HG03571 (cell line): ENCODE data around the gene OR1K1.
"Not testable (repeated sequence)": the region's sequence is repeated elsewhere in the genome, so short reads cannot be mapped to it uniquely, and the experiment has no call there.

Source experiments
- ATAC-seq: cut with Tn5 transposase; IDR thresholded peaks from one replicate; pipeline ENCODE4 v1.9.1; 2021; ENCODE audit not compliant: unreplicated experiment

The OR1K1 gene

DNA sequence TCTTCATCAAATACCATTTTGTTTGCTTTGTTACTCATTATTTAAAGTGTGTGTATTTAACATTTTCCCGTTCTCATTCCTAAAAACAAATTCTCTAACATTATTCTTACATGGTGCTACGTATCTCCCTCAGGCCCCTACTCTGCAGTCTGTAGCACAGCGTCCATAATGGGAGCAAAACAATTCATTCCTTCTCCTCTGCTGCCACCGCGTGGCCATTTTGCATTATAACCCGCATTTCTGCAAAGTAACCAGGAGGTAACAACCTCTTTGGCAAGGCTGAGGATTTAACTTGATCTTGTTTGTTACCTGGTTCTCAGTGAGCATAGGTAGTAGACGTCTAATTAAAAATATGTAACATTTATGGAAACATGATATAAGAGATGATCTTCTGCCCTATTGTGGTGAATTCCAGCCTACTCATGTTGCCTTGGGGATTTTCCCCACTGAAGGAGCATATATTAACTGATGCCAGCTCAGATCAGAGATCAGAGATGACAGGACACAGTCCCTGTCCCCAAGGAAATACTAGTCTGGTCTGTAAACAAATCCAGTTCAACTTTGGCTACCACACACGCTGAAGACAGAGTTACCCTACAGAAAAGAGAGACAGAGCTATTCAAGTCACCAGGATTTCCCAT lies 10.5 kb downstream of the OR1K1 start:
- peak; percentile 80 for ATAC-seq

DNA sequence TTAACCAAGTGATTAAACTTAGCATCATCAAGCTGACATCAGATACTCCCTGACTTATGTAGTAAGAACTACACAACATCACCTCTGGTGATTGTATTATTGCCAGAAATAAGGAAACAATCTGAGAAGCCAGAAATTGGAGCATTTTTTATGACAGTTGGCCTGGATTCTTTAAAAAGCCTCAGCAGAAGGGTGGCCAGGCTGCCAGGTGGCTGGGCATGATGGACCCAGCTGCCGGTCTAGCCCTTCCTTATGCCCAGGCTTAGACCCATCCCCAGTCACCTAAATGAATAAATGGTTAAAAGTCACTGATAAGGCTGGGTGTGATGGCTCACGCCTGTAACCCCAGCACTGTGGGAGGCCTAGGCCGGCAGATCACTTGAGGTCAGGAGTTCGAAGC lies 12.8 kb downstream of the OR1K1 start:
- ATAC-seq, result no peak

DNA sequence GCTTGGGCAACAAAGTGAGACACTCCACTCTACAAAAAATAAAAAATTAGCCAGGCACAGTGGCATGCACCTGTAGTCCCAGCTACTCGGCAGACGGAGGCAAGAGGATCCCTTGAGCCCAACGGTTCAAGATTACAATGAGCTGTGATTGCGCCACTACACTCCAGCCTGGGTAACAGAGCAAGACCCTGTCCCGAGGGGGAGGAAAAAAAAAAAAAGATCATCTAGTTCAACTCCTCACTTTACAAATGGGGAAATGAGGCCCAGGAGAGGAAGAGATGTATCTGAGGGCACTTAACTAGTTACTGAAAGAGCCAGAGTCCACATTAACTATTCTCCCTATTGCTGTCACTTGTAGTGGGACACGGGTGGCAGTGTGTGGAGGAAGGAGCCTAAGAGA lies 14.6 kb downstream of the OR1K1 start:
- no peak for ATAC-seq

DNA sequence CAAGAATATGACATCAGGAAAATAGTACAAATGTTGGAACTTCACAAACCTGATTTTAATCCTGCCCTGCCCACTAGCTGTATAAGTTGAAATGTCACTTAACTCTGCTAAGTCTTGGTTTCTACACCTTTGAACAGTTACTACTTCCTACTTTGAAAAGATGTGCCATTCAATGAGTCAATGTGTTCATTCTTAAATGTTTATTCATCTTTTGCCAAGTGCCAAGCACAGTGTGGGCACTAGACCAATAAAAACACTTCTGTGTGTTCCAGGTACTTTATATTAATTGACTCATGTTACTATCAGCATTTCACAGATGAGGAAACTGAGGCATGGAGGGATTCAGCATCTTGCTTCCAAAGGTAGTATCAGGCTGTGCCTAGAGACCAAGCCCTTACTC lies 15.6 kb downstream of the OR1K1 start:
- no peak for ATAC-seq

DNA sequence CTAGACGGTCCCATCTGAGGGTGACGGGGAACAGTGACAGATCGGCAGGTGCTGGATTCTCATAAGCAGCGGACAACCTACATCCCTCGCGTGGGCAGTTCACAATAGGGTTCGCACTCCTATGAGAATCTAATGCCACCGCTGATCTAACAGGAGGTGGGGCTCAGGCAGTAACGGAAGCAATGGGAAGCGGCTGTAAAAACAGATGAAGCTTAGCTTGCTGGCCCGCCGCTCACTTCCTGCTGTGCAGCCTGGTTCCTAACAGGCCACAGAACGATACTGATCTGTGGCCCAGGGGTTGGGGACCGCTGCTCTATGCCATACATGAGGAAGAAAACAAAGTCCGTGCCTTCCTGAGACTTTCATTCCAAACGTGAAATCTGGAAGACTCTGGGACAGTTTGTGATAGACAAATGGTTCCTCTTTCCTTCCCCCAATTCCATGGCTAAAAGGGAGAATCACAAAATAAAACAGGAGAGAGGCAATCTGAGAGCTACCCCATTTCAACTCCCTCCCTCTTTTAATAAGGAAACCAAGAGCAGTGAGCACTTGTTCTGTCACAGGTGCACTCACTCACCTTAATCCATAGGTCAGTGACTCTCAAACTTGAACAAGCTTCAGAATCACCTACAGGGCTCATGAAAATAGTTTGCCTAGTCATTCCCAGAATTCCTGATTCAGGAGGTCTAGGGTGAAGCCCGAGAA lies 16.4 kb downstream of the OR1K1 start:
- ATAC-seq, result no peak

DNA sequence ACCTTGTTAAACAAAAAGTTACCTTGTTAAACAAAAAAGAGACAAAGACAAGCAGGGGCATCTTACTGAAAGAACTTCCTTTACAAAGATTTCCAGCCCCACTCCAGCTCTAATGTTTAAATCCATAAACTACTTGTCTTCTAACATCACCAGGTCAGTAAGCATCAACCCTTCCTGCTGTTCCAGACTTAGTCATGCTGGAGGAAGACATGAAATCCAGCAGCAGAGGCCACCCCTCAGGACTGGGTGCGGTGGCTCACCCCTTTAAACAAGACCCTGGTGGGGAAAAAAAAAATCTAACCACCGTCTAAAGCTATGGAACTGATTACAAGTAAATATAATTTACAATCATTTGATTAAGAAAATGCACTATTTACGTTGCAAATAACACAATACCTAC lies 19.4 kb downstream of the OR1K1 start:
- no peak for ATAC-seq

DNA sequence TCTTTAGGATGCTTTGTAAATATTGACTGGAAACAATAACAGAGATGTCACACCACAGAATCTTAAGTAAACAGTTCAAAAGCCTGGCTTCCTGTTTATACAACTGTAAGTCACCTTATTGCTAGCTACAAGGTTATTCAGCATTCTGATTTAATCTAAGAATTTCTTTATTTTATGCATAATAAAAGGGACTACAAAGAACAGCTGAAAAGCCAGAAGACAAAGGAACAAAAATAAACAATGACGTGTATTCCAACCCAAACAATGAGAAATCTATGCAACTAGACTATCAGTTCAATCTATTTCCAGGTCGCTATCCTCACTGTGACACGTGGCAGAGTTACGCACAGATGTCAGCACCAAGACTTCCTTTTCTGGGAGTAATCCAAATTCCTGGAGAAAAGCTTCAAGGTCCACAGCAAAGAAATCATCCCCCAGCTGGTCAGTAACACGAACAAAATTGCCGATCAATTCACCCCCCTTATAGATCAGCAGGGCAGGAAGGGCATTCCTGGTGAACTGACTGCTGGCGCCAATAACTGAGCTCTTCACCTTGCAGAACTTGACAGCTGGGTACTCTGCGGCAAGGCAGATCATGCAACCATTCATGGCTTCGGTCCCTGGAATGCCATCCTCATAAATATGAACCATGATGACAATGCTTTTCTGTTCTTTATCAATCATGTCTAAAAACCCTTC lies 20.0 kb downstream of the OR1K1 start:
- no peak for ATAC-seq

DNA sequence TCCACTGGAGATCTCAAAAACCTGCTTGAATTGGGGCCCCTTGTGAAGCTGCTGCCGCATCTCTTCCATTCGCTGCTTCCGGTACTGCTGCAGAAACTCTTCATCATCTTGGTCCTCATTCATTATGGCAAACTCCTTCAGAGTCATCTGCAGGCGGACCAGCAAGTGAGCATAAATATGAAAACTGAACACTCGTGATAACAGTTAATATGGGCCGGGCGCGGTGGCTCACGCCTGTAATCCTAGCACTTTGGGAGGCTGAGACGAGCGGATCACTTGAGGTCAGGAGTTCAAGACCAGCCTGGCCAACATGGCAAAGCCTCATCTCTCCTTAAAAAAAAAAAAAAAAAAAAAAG lies 20.5 kb downstream of the OR1K1 start:
- no peak for ATAC-seq

DNA sequence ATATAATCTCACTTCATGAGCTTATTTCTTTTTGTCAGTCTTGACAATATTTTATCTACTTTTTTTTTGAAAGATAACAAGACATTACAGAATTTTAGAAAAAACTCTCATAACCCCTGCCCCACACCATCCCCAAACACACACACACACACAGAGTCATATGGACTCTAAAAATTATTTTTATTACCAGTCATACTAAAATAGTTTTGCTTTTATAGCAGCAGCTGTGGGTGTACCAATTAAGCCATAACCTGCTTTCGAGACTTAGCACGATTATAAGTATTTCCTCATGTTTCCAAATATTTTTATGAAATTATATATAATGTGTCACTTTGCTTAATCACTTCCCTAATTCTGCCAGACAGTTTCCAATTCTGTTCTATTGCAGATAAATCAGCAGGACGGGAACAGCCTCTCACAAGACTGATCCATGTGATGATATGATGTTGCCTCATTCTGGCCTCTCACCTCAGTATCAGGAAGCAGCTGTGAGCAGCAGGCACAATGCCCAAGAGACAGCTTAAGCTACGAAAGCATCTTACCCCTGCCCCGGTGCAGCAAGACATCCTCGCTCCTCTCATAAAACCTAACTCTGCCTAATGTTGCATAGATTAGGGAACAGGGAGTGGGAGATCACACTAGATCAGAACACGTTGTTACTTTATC lies 21.5 kb downstream of the OR1K1 start:
- ATAC-seq, result no peak

DNA sequence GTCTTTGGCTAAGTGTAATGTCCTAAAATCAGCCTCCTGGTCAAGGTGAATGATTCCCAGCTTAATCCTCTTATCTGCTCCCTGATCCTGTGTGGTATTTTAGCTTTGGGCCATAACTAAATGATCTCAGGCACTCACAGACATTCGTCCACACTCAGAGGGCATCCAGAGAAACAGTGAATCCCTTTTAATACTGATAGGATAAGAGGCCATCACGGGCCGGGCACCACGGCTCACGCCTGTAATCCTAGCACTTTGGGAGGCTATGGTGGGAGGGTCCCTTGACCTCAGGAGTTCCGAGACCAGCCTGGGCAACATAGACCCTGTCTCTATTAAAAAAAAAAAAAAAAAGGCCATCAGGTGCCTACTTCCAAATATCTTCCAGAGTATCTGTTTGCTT lies 22.1 kb downstream of the OR1K1 start:
- ATAC-seq, result no peak

DNA sequence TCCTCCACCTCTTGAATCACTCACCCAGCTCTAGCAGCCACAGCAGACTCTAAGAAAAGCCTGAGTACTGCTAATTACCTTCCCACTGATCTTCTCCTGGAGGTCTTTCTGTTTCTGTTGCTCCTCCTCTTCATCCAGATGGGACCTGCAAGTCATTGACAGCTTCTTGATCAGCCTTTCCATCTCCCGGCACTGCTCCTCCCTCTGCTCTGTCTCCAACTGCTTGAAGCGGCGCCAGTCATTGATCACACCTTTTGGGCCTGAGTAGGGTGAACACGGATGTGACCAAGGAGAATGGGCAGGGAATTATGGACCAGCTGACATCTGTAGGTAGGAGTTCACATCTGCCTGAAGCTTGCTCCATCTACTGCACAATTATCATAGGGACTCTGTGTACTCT lies 23.0 kb downstream of the OR1K1 start:
- no peak for ATAC-seq

DNA sequence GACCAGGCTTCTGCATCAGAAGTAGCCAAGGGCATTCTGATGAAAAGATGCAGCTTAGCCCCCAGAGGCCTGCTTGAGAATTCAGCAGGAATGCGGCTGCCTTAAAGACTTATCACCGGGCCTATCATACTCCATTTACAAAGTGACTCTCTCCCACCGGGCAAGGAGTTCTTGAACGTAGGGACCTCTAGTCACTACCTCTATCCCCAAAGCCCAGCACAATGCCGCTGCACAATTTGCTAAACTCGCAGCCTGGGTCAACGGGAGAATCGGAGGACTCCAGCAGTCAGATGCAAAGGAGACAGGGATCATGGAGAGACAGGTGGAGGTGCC lies 27.8 kb downstream of the OR1K1 start:
- peak; percentile 15 for ATAC-seq

DNA sequence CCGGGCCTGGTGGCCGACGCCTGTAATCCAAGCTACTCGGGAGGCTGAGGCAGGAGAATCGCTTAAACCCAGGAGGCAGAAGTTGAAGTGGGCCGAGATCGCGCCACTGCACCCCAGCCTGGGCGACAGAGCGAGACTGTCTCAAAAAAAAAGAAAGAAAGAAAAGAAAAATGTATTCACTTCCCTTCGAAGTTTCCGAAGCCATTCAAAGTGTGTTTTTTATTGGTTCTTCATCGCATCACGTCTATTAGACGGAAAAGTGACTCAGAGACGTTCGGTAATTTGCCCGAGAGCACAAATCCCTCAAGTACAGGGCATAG lies 29.0 kb downstream of the OR1K1 start:
- ATAC-seq, result not testable (repeated sequence)

DNA sequence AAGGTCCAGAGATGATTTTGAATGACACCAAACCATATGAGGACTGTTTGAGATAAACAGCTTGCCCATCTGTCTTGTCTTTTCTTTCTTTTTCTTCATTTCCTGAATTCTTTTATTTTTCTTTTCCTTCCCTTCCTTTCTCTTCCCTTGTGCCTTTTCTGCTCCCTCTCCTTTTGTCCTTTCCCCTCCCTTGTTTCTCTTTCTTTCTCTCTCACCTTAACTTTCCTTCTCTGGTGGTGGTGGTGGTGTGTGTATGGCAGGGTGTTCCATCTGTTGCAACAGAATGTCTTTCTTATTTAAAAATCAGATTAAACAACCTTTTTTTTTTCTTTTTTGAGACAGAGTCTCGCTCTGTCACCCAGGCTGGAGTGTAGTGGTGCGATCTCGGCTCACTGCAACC lies 32.3 kb downstream of the OR1K1 start:
- ATAC-seq, result no peak

DNA sequence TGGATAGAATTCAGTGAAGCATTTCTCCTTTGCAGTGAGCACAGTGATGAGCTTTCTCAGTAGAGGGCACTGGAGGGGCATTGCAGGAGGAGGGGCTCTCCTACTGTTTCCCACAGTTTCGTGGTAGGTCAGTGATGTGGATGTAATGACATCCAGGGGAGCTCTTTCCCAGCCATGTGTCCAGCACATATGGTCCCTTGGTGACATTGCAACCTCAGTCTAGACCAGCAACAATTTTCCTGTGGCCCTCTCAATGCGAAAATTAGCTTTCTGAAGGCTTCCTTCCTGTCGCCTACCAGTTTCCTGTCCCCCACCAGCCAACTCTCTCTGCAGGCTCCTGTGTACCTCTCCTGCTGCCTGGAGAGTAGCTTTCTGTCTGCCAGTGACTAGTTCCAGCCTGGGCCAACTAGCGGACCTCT lies 35.4 kb downstream of the OR1K1 start:
- ATAC-seq, result no peak

DNA sequence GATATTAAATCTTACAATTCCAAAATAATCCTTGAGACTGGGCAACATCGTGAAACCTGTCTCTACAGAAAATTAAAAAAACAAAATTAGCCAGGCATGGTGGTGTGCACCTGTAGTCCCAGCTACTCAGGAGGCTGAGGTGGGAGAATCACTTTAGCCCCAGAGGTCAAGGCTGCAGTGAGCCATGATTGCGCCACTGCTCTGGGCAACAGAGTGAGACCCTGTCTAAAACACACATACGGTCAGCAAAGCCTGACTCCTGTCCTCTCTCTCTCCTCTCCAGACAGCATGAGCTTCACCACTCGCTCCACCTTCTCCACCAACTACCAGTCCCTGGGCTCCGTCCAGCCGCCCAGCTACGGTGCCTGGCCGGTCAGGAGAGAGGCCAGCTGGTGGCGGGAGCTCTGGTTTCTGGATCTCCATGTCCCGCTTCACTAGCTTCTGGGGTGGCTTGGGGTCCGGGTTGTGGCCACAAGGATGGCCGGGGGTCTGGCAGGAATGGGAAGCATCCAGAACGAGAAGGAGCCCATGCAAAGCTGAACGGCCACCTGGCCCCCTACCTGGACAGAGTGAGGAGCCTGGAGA lies 37.4 kb downstream of the OR1K1 start:
- no peak for ATAC-seq

DNA sequence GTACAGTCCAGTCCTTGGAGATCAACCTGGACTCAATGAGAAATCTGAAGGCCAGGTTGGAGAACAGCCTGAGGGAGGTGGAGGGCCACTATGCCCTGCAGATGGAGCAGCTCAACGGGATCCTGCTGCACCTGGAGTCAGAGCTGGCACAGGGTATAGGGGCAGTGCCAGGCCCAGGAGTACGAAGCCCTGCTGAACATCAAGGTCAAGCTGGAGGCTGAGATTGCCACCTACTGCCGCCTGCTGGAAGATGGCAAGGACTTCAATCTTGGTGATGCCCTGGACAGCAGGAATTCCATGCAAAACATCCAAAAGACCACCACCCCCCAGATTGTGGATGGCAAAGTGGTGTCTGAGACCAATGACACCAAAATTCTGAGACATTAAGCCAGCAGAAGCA lies 38.5 kb downstream of the OR1K1 start:
- not testable (repeated sequence) for ATAC-seq

DNA sequence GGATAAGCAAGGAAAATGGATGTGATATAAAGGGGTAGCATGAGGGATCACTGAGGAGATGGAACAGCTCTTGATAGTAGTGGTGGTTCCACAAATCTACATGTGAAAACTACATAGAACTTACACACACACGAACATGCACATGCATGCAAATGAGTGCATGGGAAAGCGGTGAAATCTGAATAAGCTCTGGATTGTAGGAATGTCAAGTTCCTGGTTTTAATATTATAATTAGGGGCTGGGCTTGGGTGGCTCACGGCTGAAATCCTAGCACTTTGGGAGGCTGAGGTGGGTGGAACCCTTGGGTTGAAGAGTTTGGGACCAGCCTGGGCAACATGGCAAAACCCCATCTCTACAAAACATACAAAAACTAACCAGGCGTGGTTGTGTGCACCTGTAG lies 41.6 kb downstream of the OR1K1 start:
- ATAC-seq, result no peak

DNA sequence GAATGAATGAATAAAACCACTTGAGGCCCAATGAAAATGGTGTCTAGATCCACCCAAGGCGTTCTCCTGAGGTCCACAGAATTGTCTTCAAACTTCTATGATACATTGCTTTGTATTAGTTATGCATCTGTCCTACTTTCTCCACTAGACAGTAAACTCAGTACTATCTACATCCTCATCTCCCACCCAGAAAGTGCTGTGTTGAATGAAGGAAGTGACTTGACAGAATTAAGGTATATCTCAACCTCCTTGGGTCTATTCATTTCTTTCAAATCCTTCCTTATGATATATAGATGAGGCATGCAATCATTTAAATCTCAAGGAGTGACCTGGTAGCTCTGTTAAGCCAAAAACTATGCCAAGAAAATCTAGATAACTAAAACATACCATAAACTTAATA lies 44.2 kb downstream of the OR1K1 start:
- no peak for ATAC-seq

DNA sequence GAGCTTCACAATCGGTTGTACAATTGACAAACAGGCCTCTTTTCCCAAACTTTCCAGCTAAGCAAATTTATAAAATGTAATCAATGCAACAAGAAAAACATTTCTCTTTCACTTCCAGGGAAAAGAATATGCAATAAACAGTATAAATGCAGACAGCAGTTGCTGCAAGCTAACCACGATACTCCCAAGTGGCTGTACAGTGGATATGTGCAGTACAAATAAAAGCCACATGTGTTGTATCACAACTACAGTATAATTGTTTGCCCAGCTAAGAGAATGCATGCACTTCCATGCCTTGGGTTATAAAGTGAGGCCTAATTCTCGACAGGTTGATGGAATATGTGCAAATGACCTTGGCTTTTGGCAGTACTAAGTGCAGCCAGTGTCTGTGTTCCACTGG lies 45.2 kb downstream of the OR1K1 start:
- no peak for ATAC-seq

DNA sequence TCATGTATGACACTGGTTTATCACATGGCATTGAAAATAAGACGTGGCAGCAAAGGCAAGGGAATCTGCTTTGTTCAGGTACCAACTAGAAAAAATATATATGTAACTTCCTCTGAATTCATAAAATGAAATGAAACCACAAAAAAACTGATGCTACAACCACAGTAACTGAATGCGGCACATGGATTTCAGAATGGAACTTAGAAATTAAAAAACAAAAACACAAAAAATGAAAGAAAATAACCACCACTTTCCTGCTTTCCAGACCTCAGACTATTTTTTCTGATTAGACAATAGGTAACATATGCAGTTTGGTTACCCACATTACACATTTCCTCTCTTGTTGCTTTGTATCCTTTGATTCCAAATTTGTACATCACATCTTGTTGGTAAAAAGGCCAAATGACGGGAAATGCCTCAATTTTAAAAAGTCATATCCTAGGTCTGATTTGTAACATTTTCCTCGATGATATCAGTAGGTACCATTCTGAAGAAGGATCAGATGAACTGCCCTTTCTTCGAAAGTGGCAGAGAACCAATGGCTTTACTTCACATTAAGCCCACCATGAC lies 46.5 kb downstream of the OR1K1 start:
- ATAC-seq, result no peak
